ENCODE results near the gene PCDH19. TPM values are rescaled to one million over a fixed set of nuclear protein-coding genes. Genes with fewer than 3 reads are reported as not detected.

The PCDH19 gene
- total RNA-seq, 4 donors from 2014 or later = 0.74 to 4.3 (median 2.3) TPM

- DNase-seq (ENCODE audit: low spot score) (no peak), ATAC-seq (ENCODE audit: low FRiP score) (no peak)
- no peak for TF ChIP-seq CTCF (IDR thresholded peaks at IDR 0.05)
Observed at GRCh38 chrX:100435726-100436125, 25.7 kb upstream of the PCDH19 start.

DNA sequence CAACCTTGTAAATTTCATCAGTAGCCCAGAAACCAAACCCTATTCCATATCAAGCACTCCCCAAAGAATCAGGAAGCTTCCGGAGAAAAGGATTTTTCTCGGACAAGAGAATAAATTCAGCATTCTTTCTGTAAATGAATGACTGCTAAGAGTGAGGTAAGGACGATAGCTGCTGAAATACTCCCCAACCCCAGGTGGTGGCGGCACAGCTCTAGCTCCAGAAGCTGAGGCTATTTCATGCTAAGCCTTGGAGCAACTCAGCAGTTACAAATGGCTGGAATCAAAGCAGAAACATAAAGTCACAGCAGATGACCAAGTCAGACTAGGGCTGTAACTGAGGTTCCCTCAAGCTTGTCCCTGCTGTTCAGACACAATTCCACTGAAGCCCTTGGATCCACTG, 13.9 kb upstream of the PCDH19 start:
- no peak for ATAC-seq (ENCODE audit: low FRiP score)
- no peak for DNase-seq (ENCODE audit: low spot score)
- no peak for TF ChIP-seq CTCF (IDR thresholded peaks at IDR 0.05)

DNA sequence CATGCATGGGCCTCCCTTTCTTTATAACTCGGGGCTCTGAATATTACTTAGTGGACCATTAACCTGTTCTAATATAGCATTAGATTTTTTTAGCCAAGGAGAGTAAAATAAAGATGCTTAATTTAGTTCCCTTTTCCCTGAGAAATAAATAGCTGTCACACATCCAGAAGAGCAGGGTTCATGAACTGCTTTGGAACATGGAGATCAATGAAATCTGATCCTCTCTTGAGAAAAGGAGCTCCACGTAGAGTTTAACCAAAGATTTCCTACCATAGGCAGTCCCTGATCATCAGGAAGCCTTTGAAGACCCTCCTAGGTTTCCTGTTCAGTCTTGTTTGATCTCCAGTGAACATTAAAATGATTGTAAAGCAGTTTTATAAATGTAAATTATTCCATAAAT, 8.5 kb upstream of the PCDH19 start:
- ATAC-seq (ENCODE audit: low FRiP score) (no peak), DNase-seq (ENCODE audit: low spot score) (no peak)
- no peak for TF ChIP-seq CTCF (IDR thresholded peaks at IDR 0.05)

GRCh38 chrX:100417681-100418080, 7.6 kb upstream of the PCDH19 start:
- DNase-seq (ENCODE audit: low spot score) = no peak
- no peak for TF ChIP-seq CTCF (IDR thresholded peaks at IDR 0.05)
- ATAC-seq (ENCODE audit: low FRiP score) = no peak

GRCh38 chrX:100413229-100413628, 3.2 kb upstream of the PCDH19 start:
- TF ChIP-seq CTCF (IDR thresholded peaks at IDR 0.05) = no peak
- DNase-seq (ENCODE audit: low spot score) = no peak
- ATAC-seq (ENCODE audit: low FRiP score) = peak; percentile 57

DNA sequence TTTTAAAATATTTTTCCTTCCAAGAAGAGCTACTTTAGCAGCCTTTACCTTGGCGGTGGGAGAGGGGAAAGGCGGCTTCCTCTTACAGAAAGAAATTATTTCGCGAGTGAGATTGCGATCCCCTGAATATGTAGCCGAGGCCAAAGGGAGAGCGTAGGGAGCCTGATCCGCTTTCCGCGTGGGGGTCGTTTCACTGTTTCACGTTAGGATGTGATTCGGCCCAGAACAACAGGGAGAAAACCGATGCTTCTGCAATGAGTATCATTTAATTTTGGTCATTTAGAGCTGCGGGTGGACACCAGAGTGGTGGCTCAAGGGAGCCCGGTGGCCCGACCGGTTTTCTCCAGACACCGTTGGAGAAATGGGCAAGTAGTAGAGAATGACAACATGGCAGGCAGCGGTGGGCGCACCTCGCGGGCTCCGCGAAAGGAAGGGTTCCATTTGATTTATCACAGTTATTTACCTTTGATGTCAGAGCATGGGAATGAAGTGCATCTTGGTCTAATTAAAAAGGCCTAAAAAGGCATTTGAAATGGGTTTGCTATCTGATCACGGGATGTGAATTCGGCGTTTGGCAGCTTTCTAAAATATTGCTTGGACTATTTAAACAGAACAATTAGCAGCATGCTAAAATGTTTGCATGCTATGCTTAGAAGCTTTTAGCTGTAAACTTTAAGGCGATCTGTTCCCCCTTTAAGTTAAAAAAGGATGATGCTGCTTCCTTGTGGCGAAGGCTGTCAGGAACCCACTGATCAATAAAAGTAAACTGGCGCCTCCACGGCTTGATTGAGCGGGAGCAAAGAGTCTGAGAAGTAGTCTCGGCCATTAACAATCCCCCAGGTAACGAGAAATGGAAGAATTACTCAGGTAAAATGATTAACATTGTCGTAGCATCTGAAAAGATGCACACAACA, 2.0 kb upstream of the PCDH19 start:
- no peak for ATAC-seq (ENCODE audit: low FRiP score)
- TF ChIP-seq CTCF (IDR thresholded peaks at IDR 0.05) = no peak
- DNase-seq (ENCODE audit: low spot score) = no peak

All from omental fat pad (tissue), 4 donors.